Measurements from ENCODE around the gene RGS3.

RGS3 gene

GRCh38 chr9:113492343-113493202 is 29.0 kb downstream of the RGS3 start:
- peak in 1 of 2 experiments; percentile 25 for DNase-seq

- no peak for DNase-seq
Measured at GRCh38 chr9:113493203-113493520, 29.6 kb downstream of the RGS3 start.

DNA sequence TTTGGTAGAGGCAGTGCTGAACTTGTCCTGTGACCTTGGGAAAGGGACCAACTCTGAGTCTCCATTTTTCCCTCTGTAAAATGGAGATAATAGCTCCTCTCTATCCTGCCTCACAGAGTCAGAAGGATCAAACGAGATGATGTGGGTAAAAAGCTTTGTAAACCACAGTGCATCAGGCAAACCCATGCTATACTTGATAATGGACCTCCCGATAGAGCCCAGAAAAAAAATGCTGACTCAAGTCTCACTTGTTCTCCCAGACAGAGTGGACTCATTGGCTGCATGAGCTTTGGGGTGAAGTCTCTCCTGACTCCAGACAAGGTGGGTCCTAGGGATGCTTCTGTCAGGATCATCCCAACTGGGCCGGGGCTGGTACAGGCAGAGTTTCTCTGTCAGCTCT is 32.0 kb downstream of the RGS3 start:
- DNase-seq: no peak

GRCh38 chr9:113497051-113497450 is 33.5 kb downstream of the RGS3 start:
- DNase-seq: no peak

GRCh38 chr9:113499153-113499875 is 35.8 kb downstream of the RGS3 start:
- no peak for DNase-seq

GRCh38 chr9:113499876-113500497 is 36.5 kb downstream of the RGS3 start:
- DNase-seq: no peak

DNA sequence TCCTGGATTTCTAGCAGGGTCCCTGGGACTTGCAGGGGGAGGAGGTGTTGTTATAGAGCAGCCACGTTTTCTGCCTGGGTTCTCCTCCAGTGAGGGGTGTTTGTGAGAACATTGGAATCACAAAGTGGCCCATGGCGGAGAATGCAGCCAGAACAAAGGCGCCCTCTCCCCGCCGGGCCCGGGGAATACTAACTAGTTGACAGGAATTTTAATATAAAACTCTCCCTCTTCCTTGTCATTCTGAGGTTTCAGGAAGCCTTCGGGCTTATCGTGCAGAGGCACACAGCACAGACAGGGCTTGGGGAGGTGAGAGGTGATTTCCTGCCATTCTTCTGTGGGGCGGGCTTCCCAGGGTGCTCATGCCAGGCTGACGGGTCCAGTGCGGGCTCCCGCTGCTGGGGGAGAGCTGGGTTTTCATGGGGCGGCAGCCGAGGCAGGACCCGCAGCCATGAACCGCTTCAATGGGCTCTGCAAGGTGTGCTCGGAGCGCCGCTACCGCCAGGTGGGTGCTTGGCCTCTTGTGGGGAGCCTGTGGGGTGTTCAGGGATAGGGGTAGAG is 37.7 kb downstream of the RGS3 start:
- no peak for DNase-seq

DNA sequence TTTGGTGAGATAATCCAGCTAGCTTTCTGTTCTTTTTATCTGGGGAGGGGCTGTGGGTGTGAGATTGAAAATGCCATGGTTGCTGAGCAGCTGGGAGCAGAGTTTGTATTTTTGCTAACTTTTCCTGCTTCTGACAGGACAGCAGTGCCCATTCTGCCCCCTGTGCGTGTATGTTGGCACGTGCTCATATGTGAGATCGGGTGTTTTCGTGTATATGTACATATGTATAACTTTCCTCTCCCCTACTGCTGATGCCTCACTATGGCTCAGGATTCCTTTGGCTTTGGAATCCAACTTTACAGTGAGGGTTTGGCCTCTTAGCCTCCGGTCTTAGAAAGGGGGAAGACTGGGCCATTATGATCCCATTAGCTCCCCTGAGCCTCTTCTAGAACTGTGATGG is 38.3 kb downstream of the RGS3 start:
- DNase-seq: no peak

GRCh38 chr9:113502427-113503034 is 39.0 kb downstream of the RGS3 start:
- no peak for DNase-seq

DNA sequence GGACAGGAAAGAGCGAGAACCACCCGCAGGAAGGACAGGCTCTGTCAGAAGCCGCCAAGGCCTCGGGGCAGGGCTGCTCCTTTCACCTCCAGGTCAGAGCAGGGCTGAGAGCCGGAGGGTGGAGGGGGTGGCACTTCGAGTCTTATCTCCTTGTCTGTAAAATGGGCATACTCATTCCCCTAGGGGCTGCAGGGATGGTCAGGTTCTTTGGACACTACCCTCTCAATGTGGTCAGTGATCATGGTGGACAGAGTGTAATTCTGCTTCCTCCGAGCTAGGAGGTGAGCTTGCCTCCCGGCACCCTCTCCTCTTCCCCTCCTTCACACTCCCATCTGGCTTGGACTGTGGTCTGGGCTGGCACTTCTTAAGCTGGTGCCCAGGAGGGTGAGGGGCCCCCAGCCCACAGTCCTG is 39.6 kb downstream of the RGS3 start:
- no peak for DNase-seq

- no peak for DNase-seq
Measured at GRCh38 chr9:113503613-113504211, 40.2 kb downstream of the RGS3 start.

DNA sequence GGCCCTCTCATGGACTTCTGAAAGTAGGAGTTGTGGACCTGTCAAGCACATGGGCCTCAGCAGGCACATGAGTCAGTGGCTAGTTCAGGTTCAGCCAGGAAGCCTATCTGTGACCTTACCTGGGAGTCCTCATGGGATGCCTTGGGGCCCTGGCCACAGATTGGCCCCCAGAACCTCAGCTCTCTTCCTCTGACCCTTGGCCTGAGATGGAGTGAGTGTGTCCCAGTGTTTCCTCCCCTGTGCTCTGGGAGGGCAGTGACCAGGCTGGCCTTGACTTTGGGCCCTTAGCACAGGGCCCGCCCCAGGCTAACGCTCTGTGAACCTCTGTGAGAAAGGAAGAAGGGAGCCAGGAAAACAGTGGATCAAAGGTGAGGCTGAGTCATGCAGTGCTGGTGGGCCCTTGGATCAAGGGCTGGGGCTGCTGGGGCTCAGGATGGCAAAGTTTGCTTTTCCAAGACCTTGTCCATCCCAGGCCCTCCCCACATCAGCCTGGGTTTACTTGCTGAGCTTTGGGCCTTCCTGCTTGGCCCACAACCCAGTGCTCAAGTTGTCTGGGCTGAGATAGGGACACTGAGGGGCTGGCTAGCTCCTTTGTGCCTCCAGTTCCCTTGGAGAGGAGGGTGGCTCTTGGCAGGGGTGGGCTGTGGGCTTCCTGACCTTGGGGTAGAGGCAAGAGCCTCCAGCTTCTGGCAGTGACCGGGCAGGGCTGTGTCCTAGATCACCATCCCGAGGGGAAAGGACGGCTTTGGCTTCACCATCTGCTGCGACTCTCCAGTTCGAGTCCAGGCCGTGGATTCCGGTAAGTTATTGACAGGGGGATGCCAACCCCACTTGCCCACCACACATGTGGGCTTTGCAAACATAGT is 41.4 kb downstream of the RGS3 start:
- no peak for DNase-seq

DNA sequence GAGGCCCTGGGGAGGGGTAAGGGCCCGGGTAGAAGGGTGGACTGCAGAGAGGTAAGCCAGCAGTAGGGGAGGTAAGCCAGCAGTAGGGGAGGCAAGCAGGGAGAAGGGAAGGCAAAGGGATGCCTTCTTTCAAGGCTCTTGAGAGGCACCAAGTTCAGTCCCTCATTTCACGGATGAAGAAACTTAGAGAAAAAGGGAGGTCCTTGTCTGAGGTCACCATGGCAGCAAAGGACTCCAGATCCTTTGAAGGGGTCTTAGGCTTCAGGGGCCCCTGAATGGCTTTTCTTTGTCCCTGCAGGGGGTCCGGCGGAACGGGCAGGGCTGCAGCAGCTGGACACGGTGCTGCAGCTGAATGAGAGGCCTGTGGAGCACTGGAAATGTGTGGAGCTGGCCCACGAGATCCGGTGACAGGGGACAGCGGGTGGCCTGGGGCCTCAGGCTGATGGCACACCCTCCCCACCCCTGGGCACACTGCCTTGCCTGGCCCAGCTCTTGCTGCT is 42.6 kb downstream of the RGS3 start:
- no peak for DNase-seq

GRCh38 chr9:113507256-113507655 is 43.7 kb downstream of the RGS3 start:
- DNase-seq: no peak

DNA sequence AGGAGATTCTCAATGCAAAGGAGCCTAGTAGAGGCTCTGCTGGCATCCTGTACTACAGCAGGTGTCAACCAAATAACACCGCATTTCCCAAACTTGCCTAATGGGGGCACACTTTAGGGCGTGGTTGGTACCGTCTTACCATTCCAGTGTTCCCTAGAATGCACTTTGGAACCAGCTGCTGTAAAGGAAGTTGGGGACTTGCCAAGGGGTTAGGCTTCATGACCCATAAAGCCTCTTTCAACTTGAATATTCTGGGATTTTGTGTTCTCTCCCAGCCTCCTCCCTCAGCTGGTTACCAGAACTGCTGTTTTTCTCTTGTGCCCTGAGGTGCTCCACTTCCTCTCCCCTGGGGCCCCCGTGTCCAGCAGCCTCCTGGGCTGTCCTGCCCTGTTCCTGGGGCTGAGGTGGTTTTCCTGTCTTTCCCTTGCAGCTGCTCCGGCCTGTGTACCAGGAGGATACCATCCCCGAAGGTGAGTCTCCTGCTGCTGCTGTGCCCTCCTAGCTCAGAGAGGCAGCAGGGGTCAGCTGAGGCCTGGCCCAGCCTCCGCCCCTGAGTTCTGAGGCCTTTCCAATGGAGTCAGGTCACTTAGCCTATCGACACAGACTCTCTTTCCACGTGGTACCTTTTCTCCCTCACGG is 44.7 kb downstream of the RGS3 start:
- peak in 1 of 2 experiments; percentile 27 for DNase-seq

DNA sequence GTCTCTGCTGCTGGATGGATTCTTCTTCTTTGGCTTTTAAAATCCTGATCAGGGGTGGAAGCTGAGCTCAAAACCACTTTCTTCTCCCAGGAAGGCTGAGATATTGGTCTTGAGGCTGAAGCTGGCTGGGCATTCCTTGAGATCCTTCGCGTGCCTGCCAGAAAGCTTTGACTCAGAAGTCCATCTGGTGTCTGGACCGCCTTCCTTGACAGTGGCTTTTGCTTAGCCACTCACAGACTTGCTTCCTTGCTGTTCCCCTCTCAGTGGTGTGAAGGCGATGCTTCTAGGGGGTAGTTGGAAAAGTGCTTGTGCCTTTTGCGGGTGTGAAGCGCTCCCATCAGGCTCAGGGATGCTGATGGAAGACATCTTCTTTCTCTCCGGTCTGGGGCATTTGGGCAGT is 45.9 kb downstream of the RGS3 start:
- DNase-seq: no peak

- peak; percentile 37 to 77 for DNase-seq
Measured at GRCh38 chr9:113511047-113511521, 47.6 kb downstream of the RGS3 start.

- DNase-seq: no peak
Measured at GRCh38 chr9:113511856-113512761, 48.6 kb downstream of the RGS3 start.

- DNase-seq: no peak
Measured at GRCh38 chr9:113513111-113513510, 49.6 kb downstream of the RGS3 start.

DNA sequence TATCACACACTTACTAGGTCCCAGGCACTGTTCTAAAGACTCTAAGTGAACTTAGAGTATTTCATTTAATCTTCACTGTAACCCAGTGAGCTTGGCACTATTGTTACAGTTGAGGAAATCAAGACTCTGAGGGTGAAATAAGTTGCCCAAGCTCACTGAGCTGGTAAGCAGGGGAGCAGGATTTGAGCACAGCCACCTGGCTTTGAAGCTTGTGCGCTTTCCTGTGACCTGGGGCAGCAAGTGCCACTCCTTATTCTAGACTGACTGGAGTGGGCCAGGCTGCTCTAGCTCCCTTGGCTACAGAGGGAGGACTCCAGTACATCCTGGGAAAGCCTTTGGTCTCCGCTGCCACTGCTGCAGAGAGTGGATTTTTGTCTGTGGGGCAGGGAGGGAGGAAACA is 50.0 kb downstream of the RGS3 start:
- no peak for DNase-seq
